Endodermal cell (in vitro differentiated cells): ENCODE data around the gene PRPF19. TPM values are rescaled to one million over a fixed set of nuclear protein-coding genes. Genes with fewer than 3 reads are reported as not detected.

Experiments used
- DNase-seq: peaks from one replicate; pipeline ENCODE4 v3.0.0-alpha.2; 2017
- H3K27ac ChIP-seq: 2 replicates; pipeline ENCODE4 v1.5.1; 2013; ENCODE audit warnings: mild to moderate bottlenecking, low read depth, low read length, moderate library complexity
- H3K27me3 ChIP-seq: 2 replicates; pipeline ENCODE4 v1.6.1; 2013; ENCODE audit warnings: mild to moderate bottlenecking, low read length, moderate library complexity; ENCODE audit not compliant: insufficient read depth, control insufficient read depth, poor library complexity, severe bottlenecking
- H3K36me3 ChIP-seq: 2 replicates; pipeline ENCODE4 v1.7.0; 2013; ENCODE audit warnings: mild to moderate bottlenecking, low read length, moderate library complexity; ENCODE audit not compliant: control insufficient read depth, insufficient read depth
- H3K4me1 ChIP-seq: one replicate; pipeline ENCODE4 v1.7.0; 2013; ENCODE audit warnings: low read length; ENCODE audit not compliant: control insufficient read depth, insufficient read depth
- H3K4me3 ChIP-seq: 2 replicates; pipeline ENCODE4 v1.5.1; 2013; ENCODE audit warnings: mild to moderate bottlenecking, low read length, moderate library complexity
- H3K9ac ChIP-seq: 2 replicates; pipeline ENCODE4 v1.6.1; 2013; ENCODE audit warnings: mild to moderate bottlenecking, low read length, moderate library complexity; ENCODE audit not compliant: poor library complexity, severe bottlenecking; ENCODE audit errors: extremely low read depth
- H3K9me3 ChIP-seq: 2 replicates; pipeline ENCODE4 v1.6.1; 2013; ENCODE audit warnings: mild to moderate bottlenecking, low read length, moderate library complexity; ENCODE audit not compliant: control insufficient read depth
- H3K27ac Mint-ChIP-seq: 2 replicates; pipeline ENCODE4 v1.8.0; 2020; ENCODE audit warnings: mixed read lengths
- H3K27me3 Mint-ChIP-seq: 2 replicates; pipeline ENCODE4 v1.8.0; 2021; ENCODE audit warnings: mild to moderate bottlenecking, mixed read lengths; ENCODE audit not compliant: insufficient read depth
- H3K36me3 Mint-ChIP-seq: 2 replicates; pipeline ENCODE4 v1.8.0; 2020; ENCODE audit warnings: low read depth, mixed read lengths
- H3K4me1 Mint-ChIP-seq: 2 replicates; pipeline ENCODE4 v1.8.0; 2020; ENCODE audit warnings: mixed read lengths
- H3K4me3 Mint-ChIP-seq: 2 replicates; pipeline ENCODE4 v1.8.0; 2020; ENCODE audit warnings: mild to moderate bottlenecking, moderate library complexity, mixed read lengths
- H3K9me3 Mint-ChIP-seq: 2 replicates; pipeline ENCODE4 v1.8.0; 2020; ENCODE audit warnings: mild to moderate bottlenecking, mixed read lengths
- WGBS, 2 experiments: methylation state at CpG; one replicate each; pipeline versions ENCODE4 v1.1.5 to v1.1.7; 2013; ENCODE audit warnings: missing lambda C conversion rate in 2 of 2, mixed read lengths in 1 of 2; ENCODE audit not compliant: insufficient coverage in 1 of 2, insufficient read length in 1 of 2; 5-methylcytosine and 5-hydroxymethylcytosine counted together
- total RNA-seq, 2 donors: library from RNA; stranded (reverse); fragmentation: NEBNext Ultra II Directional in 1 of 2; extraction: Animal tissue kit (Norgen Biotek cat#: 25700) in 1 of 2; gene quantifications; 2 replicates in 1 of 2; 3 replicates in 1 of 2; pipeline ENCODE4 v1.2.1, GENCODE V29; 2021
- TF ChIP-seq, protein P1 (sequence below): fragments of 200-600 bp; sonication (generic); conservative IDR thresholded peaks from 2 replicates; pipeline ENCODE4 v1.5.0; 2021; ENCODE audit warnings: antibody characterized with exemption, mild to moderate bottlenecking

Gene PRPF19
- total RNA-seq, 2 donors from 2014 or later: 106 to 109 TPM

GRCh38 chr11:60854847-60855725 is 51.3 kb downstream of the PRPF19 start:
- Histone ChIP-seq H3K4me3 (no peak overlapping the region), H3K27me3 (peaks cover 14% of the 10 kb centered on the region), H3K27ac (no peak overlapping the region), H3K9me3 (no peaks in the 10 kb centered on the region), H3K9ac (no peak overlapping the region), H3K4me1 (no peaks in the 10 kb centered on the region), H3K36me3 (peaks cover 5% of the 10 kb centered on the region)
- Mint-ChIP-seq H3K4me3 (no peak overlapping the region), H3K36me3 (peaks cover 16% of the 10 kb centered on the region), H3K27ac (no peak overlapping the region), H3K4me1 (peaks cover 4% of the 10 kb centered on the region), H3K27me3 (peaks cover 49% of the 10 kb centered on the region), H3K9me3 (no peaks in the 10 kb centered on the region)
- 83 to 88% methylated on average over 5 to 7 of the region's 8 CpGs for WGBS, 2 experiments
- TF ChIP-seq, protein P1, sequence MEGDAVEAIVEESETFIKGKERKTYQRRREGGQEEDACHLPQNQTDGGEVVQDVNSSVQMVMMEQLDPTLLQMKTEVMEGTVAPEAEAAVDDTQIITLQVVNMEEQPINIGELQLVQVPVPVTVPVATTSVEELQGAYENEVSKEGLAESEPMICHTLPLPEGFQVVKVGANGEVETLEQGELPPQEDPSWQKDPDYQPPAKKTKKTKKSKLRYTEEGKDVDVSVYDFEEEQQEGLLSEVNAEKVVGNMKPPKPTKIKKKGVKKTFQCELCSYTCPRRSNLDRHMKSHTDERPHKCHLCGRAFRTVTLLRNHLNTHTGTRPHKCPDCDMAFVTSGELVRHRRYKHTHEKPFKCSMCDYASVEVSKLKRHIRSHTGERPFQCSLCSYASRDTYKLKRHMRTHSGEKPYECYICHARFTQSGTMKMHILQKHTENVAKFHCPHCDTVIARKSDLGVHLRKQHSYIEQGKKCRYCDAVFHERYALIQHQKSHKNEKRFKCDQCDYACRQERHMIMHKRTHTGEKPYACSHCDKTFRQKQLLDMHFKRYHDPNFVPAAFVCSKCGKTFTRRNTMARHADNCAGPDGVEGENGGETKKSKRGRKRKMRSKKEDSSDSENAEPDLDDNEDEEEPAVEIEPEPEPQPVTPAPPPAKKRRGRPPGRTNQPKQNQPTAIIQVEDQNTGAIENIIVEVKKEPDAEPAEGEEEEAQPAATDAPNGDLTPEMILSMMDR: no peak
- DNase-seq: no peak

- peaks cover 14% of the 10 kb centered on the region for H3K27me3 ChIP-seq
- no peaks in the 10 kb centered on the region for H3K4me1 ChIP-seq
- H3K4me3 ChIP-seq: no peak overlapping the region
- no peaks in the 10 kb centered on the region for H3K9me3 Mint-ChIP-seq
- 88 to 89% methylated on average over 6 to 8 of the region's 8 CpGs for WGBS, 2 experiments
- no peak overlapping the region for H3K27ac ChIP-seq
- H3K4me1 Mint-ChIP-seq: peaks cover 4% of the 10 kb centered on the region
- no peak overlapping the region for H3K27ac Mint-ChIP-seq
- H3K27me3 Mint-ChIP-seq: peaks cover 49% of the 10 kb centered on the region
- H3K9ac ChIP-seq: no peak overlapping the region
- DNase-seq: no peak
- H3K9me3 ChIP-seq: no peaks in the 10 kb centered on the region
- peaks cover 18% of the 10 kb centered on the region for H3K36me3 Mint-ChIP-seq
- TF ChIP-seq, protein P1: no peak
- H3K4me3 Mint-ChIP-seq: no peak overlapping the region
- peaks cover 5% of the 10 kb centered on the region for H3K36me3 ChIP-seq
These were observed 52.1 kb downstream of the PRPF19 start for GRCh38 chr11:60854140-60854846.

- DNase-seq: no peak
- H3K4me1 ChIP-seq: no peaks in the 10 kb centered on the region
- H3K27me3 ChIP-seq: peaks cover 14% of the 10 kb centered on the region
- peaks cover 5% of the 10 kb centered on the region for H3K36me3 ChIP-seq
- Mint-ChIP-seq H3K4me3 (no peak overlapping the region), H3K9me3 (no peaks in the 10 kb centered on the region), H3K27ac (no peak overlapping the region), H3K4me1 (peaks cover 4% of the 10 kb centered on the region), H3K36me3 (peaks cover 25% of the 10 kb centered on the region), H3K27me3 (peaks cover 47% of the 10 kb centered on the region)
- TF ChIP-seq, protein P1: no peak
- no peak overlapping the region for H3K4me3 ChIP-seq
- H3K9me3 ChIP-seq: no peaks in the 10 kb centered on the region
- 95 to 96% methylated on average over 53 to 68 of the region's 68 CpGs for WGBS, 2 experiments
- no peak overlapping the region for H3K27ac ChIP-seq
- H3K9ac ChIP-seq: no peak overlapping the region
These were observed 53.1 kb downstream of the PRPF19 start for GRCh38 chr11:60852982-60853950.
